ENCODE results near the gene PCDHGA1. TPM values are rescaled to one million over a fixed set of nuclear protein-coding genes. Genes with fewer than 3 reads are reported as not detected.
"Not testable (repeated sequence)": the region's sequence is repeated elsewhere in the genome, so short reads cannot be mapped to it uniquely, and the experiment has no call there.

The PCDHGA1 gene
- total and polyA plus RNA-seq, 2 experiments from 2014 or later: 0.33 TPM; not detected in 1

GRCh38 chr5:141392429-141393198 is 62.3 kb downstream of the PCDHGA1 start, which contains the start of gene PCDHGA8:
TSS of gene PCDHGA8 (plus strand) at chr5:141392633. CDS start at chr5:141392814, 181 bp downstream.
- H3K9me3 ChIP-seq (ENCODE audit: low read depth): peaks cover 63% of the 10 kb centered on the region
- H3K4me3 ChIP-seq: no peak within 1 kb of the TSS
- H4K20me1 ChIP-seq (ENCODE audit: insufficient read depth, poor library complexity, severe bottlenecking): no peaks in the 10 kb centered on the region
- DNase-seq (ENCODE audit: low spot score): no peak
- no peaks in the 10 kb centered on the region for H3K27me3 ChIP-seq
- no peaks in the 10 kb centered on the region for H3K9me2 ChIP-seq (replicated peaks; ENCODE audit: insufficient read depth)
- no peak for TF ChIP-seq EZH2phosphoT487 (IDR thresholded peaks at IDR 0.05; ENCODE audit: low read depth, severe bottlenecking, unreplicated experiment)
- TF ChIP-seq EZH2 (IDR thresholded peaks at IDR 0.05; ENCODE audit: borderline replicate concordance): no peak
- TF ChIP-seq, protein P1, sequence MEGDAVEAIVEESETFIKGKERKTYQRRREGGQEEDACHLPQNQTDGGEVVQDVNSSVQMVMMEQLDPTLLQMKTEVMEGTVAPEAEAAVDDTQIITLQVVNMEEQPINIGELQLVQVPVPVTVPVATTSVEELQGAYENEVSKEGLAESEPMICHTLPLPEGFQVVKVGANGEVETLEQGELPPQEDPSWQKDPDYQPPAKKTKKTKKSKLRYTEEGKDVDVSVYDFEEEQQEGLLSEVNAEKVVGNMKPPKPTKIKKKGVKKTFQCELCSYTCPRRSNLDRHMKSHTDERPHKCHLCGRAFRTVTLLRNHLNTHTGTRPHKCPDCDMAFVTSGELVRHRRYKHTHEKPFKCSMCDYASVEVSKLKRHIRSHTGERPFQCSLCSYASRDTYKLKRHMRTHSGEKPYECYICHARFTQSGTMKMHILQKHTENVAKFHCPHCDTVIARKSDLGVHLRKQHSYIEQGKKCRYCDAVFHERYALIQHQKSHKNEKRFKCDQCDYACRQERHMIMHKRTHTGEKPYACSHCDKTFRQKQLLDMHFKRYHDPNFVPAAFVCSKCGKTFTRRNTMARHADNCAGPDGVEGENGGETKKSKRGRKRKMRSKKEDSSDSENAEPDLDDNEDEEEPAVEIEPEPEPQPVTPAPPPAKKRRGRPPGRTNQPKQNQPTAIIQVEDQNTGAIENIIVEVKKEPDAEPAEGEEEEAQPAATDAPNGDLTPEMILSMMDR (IDR thresholded peaks at IDR 0.05; ENCODE audit: poor library complexity): no peak
- no peak within 1 kb of the TSS for H2AFZ ChIP-seq
- H3K4me2 ChIP-seq: no peak within 1 kb of the TSS
- H3K36me3 ChIP-seq (replicated peaks; ENCODE audit: insufficient read depth, low read depth): no peaks in the 10 kb centered on the region
- no peaks in the 10 kb centered on the region for H3K4me1 ChIP-seq (ENCODE audit: insufficient read depth)
- no peaks in the 10 kb centered on the region for H3K79me2 ChIP-seq
- WGBS (ENCODE audit: low lambda C conversion rate, missing lambda C conversion rate): 98% methylated on average over 38 of the region's 38 CpGs
- no peak within 1 kb of the TSS for H3K27ac ChIP-seq

DNA sequence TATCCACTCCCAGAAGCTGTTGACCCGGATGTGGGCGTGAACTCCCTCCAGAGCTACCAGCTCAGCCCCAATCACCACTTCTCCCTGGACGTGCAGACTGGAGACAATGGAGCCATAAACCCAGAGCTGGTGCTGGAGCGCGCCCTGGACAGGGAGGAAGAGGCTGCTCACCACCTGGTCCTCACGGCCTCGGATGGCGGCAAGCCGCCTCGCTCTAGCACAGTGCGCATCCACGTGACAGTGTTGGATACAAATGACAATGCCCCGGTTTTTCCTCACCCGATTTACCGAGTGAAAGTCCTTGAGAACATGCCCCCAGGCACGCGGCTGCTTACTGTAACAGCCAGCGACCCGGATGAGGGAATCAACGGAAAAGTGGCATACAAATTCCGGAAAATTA is 63.0 kb downstream of the PCDHGA1 start:
- Histone ChIP-seq H3K9me2 (replicated peaks; ENCODE audit: insufficient read depth) (no peaks in the 10 kb centered on the region), H4K20me1 (ENCODE audit: insufficient read depth, poor library complexity, severe bottlenecking) (no peaks in the 10 kb centered on the region), H2AFZ (no peak overlapping the region), H3K27ac (no peak overlapping the region), H3K79me2 (no peaks in the 10 kb centered on the region), H3K36me3 (replicated peaks; ENCODE audit: insufficient read depth, low read depth) (no peaks in the 10 kb centered on the region), H3K4me1 (ENCODE audit: insufficient read depth) (no peaks in the 10 kb centered on the region), H3K4me3 (no peak overlapping the region), H3K9me3 (ENCODE audit: low read depth) (peaks cover 64% of the 10 kb centered on the region), H3K27me3 (no peaks in the 10 kb centered on the region), H3K4me2 (no peak overlapping the region)
- TF ChIP-seq, protein P1 (IDR thresholded peaks at IDR 0.05; ENCODE audit: poor library complexity): no peak
- TF ChIP-seq EZH2 (IDR thresholded peaks at IDR 0.05; ENCODE audit: borderline replicate concordance) (no peak), EZH2phosphoT487 (IDR thresholded peaks at IDR 0.05; ENCODE audit: low read depth, severe bottlenecking, unreplicated experiment) (no peak)
- 97% methylated on average over 21 of the region's 21 CpGs for WGBS (ENCODE audit: low lambda C conversion rate, missing lambda C conversion rate)
- no peak for DNase-seq (ENCODE audit: low spot score)

DNA sequence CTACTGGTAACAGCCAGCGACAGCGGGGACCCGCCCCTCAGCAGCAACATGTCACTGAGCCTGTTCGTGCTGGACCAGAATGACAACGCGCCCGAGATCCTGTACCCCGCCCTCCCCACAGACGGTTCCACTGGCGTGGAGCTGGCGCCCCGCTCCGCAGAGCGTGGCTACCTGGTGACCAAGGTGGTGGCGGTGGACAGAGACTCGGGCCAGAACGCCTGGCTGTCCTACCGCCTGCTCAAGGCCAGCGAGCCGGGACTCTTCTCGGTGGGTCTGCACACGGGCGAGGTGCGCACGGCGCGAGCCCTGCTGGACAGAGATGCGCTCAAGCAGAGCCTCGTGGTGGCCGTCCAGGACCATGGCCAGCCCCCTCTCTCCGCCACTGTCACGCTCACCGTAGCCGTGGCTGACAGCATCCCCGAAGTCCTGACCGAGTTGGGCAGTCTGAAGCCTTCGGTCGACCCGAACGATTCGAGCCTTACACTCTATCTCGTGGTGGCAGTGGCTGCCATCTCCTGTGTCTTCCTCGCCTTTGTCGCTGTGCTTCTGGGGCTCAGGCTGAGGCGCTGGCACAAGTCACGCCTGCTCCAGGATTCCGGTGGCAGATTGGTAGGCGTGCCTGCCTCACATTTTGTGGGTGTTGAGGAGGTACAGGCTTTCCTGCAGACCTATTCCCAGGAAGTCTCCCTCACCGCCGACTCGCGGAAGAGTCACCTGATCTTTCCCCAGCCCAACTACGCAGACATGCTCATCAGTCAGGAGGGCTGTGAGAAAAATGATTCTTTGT is 64.3 kb downstream of the PCDHGA1 start:
- peaks cover 62% of the 10 kb centered on the region for H3K9me3 ChIP-seq (ENCODE audit: low read depth)
- H3K27me3 ChIP-seq; H4K20me1 ChIP-seq (ENCODE audit: insufficient read depth, poor library complexity, severe bottlenecking): not testable (repeated sequence)

DNA sequence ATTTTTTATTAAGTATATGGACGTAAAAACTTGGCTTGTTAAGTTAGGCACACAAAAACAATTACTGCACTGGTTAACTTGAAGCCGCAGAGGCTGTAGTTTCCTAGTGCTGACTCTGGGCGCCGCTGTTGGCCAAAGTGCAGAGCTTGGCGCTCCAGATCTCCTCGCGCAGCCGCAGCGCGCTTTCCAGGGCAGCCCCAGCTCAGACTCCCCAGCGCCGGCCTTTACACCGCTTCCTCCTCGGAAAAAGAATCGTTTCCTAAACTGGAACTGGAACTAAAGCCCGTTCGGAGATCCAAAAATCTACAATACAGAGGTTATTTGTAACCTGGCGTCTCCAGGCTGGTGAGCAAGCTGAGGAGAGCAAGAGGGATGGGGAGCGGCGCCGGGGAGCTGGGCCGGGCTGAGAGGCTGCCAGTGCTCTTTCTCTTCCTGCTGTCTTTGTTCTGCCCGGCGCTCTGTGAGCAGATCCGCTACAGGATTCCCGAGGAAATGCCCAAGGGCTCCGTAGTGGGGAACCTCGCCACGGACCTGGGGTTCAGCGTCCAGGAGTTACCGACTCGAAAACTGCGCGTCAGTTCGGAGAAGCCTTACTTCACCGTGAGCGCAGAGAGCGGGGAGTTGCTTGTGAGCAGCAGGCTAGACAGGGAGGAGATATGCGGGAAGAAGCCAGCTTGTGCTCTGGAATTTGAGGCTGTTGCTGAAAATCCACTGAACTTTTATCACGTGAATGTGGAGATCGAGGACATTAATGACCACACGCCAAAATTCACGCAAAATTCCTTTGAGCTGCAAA is 67.6 kb downstream of the PCDHGA1 start, which contains the start of gene PCDHGB5:
Gene PCDHGB5 (plus strand): TSS at position 192 of the 796 bp plus-strand sequence. CDS start 181 bp downstream, at position 373.
- H3K79me2 ChIP-seq; H3K36me3 ChIP-seq (replicated peaks; ENCODE audit: insufficient read depth, low read depth); H3K9me2 ChIP-seq (replicated peaks; ENCODE audit: insufficient read depth); H2AFZ ChIP-seq; DNase-seq (ENCODE audit: low spot score); H3K4me3 ChIP-seq; H3K27ac ChIP-seq; H3K4me2 ChIP-seq; H3K4me1 ChIP-seq (ENCODE audit: insufficient read depth); H3K27me3 ChIP-seq; H4K20me1 ChIP-seq (ENCODE audit: insufficient read depth, poor library complexity, severe bottlenecking): not testable (repeated sequence)
- 88% methylated on average over 26 of the region's 43 CpGs for WGBS (ENCODE audit: low lambda C conversion rate, missing lambda C conversion rate)
- H3K9me3 ChIP-seq (ENCODE audit: low read depth): peaks cover 49% of the 10 kb centered on the region

More for the DNA sequence above, 64.3 kb downstream of the PCDHGA1 start:
- H3K36me3 ChIP-seq (replicated peaks; ENCODE audit: insufficient read depth, low read depth); H3K9me2 ChIP-seq (replicated peaks; ENCODE audit: insufficient read depth); H2AFZ ChIP-seq; H3K4me1 ChIP-seq (ENCODE audit: insufficient read depth); H3K79me2 ChIP-seq; H3K4me2 ChIP-seq; H3K4me3 ChIP-seq; H3K27ac ChIP-seq; DNase-seq (ENCODE audit: low spot score): not testable (repeated sequence)
- 97% methylated on average over 37 of the region's 53 CpGs for WGBS (ENCODE audit: low lambda C conversion rate, missing lambda C conversion rate)

All from hepatocyte (in vitro differentiated cells).